ENCODE measurements around the gene LYPD1. TPM values are rescaled to one million over a fixed set of nuclear protein-coding genes. Genes with fewer than 3 reads are reported as not detected.
A peak's percentile ranks its signal among the peaks of the same experiment; 100 is the strongest.

LYPD1 gene
- total and polyA plus RNA-seq, 7 experiments from 2014 or later = not detected

DNA sequence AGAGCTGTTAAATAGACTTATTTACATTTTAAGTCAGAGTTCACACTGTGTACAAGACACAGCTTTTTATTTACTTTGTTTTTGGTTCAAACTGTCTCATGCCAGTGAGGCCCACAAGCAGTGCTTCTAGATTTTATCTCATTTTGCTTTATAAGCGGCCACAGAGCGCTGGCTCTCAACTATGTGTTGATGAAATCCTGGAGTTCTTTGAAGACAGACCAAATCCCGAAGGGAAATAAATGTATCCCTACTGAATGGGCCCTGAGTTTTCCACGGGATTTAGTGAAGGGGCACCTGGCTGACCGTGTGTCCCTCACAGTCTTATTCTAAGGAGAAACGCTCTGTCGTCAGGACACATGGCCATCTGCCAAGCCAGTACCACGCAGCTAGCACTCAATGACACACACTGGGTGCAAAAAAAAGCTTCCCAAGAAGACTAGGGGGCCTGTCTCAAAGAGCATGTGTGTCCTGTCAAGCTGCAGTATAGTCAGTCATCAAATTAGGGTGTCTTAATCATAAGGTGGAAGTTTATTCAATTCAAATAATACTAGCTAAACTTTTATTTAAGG lies 23.4 kb downstream of the LYPD1 start:
- ATAC-seq (no peak), DNase-seq (no peak)
- H3K27ac ChIP-seq (ENCODE audit: low read depth, low read length) = no peak overlapping the region
- H3K27me3 ChIP-seq (ENCODE audit: control insufficient read depth in 2 of 2, insufficient read depth in 2 of 2, low read length in 2 of 2) = no peaks in the 10 kb centered on the region
- no peak overlapping the region for H3K4me3 Mint-ChIP-seq
- no peak overlapping the region for H3K27ac Mint-ChIP-seq
- no peaks in the 10 kb centered on the region for H3K4me1 Mint-ChIP-seq
- H3K9me3 Mint-ChIP-seq = peaks cover 0 to 11% (median 0%) of the 10 kb centered on the region in 11 donors
- H3K27me3 Mint-ChIP-seq = peaks cover 0 to 33% (median 16%) of the 10 kb centered on the region in 5 donors
- no peaks in the 10 kb centered on the region for H3K36me3 Mint-ChIP-seq
- POLR2A ChIA-PET = interaction anchor here (0.7 kb wide), 1 partner anchor 57 kb away, joined by 3 read pairs; no protein-coding TSS in a partner anchor
- no peaks in the 10 kb centered on the region for H3K4me1 ChIP-seq (ENCODE audit: control insufficient read depth in 2 of 2, insufficient read depth in 2 of 2, low read length in 2 of 2)
- H3K4me3 ChIP-seq (ENCODE audit: low read length) = no peak overlapping the region
- no peaks in the 10 kb centered on the region for H3K9me3 ChIP-seq (ENCODE audit: control insufficient read depth in 2 of 3, low read length in 3 of 3)
- CTCF ChIA-PET = no interaction called here
- intact Hi-C loops (cut with micrococcal nuclease) = no loop called here
- no peaks in the 10 kb centered on the region for H3K36me3 ChIP-seq (ENCODE audit: control insufficient read depth in 2 of 3, insufficient read depth in 3 of 3, low read length in 3 of 3)

DNA sequence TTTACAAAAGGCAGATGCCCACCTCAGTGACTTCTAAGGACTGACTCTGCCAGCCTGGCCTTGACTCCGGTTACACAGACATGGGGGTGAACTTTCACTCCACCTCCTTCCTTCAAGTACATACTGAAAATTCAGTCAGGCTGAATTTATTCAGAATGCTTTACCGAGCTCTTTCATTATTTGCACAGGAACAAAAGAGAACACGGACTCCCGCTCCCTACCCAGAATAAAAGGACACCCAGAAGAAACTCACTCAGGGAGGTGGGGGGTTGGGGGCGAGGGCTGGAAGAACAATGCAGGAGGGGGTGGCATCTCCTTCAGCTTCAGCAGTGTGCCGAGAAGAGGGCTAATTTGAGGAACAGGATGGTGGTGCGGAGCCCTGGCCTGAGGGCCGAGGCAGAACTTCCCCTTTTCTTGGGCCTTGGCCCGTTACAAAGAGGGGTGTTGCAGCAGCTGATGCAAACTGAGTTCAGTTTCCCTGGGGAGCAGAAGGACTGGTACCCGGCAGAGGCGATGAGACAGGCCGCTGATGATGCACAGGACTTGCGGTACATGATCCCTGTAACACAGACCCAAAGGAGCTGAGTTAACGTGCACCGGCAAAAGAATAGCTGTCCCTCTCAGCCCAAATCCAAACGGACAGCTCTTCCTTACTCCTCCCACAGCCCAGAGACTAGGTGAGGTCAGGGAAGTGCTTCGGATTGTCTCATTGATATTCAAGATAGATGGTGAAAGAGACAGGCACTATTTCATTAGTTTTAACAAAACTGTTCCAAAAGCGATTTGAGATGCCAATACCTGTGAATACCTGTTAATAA lies 24.1 kb downstream of the LYPD1 start:
- Mint-ChIP-seq H3K27me3 (peaks cover 0 to 33% (median 16%) of the 10 kb centered on the region in 5 donors), H3K27ac (no peak overlapping the region), H3K4me3 (no peak overlapping the region), H3K9me3 (peaks cover 0 to 10% (median 0%) of the 10 kb centered on the region in 11 donors), H3K4me1 (no peaks in the 10 kb centered on the region), H3K36me3 (no peaks in the 10 kb centered on the region)
- Histone ChIP-seq H3K4me1 (ENCODE audit: control insufficient read depth in 2 of 2, insufficient read depth in 2 of 2, low read length in 2 of 2) (no peaks in the 10 kb centered on the region), H3K27me3 (ENCODE audit: control insufficient read depth in 2 of 2, insufficient read depth in 2 of 2, low read length in 2 of 2) (no peaks in the 10 kb centered on the region), H3K4me3 (ENCODE audit: low read length) (no peak overlapping the region), H3K36me3 (ENCODE audit: control insufficient read depth in 2 of 3, insufficient read depth in 3 of 3, low read length in 3 of 3) (no peaks in the 10 kb centered on the region), H3K27ac (ENCODE audit: low read depth, low read length) (no peak overlapping the region), H3K9me3 (ENCODE audit: control insufficient read depth in 2 of 3, low read length in 3 of 3) (no peaks in the 10 kb centered on the region)
- POLR2A ChIA-PET = no interaction called here
- ATAC-seq (peak; percentile 63), DNase-seq (no peak)
- CTCF ChIA-PET = no interaction called here
- intact Hi-C loops (cut with micrococcal nuclease) = no loop called here

DNA sequence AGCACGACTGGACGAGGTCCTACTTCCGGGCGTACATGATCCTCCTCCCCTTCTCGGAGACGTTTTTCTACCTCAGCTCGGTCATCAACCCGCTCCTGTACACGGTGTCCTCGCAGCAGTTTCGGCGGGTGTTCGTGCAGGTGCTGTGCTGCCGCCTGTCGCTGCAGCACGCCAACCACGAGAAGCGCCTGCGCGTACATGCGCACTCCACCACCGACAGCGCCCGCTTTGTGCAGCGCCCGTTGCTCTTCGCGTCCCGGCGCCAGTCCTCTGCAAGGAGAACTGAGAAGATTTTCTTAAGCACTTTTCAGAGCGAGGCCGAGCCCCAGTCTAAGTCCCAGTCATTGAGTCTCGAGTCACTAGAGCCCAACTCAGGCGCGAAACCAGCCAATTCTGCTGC lies 24.8 kb downstream of the LYPD1 start:
- Histone ChIP-seq H3K36me3 (ENCODE audit: control insufficient read depth in 2 of 3, insufficient read depth in 3 of 3, low read length in 3 of 3) (no peaks in the 10 kb centered on the region), H3K4me3 (ENCODE audit: low read length) (no peak overlapping the region), H3K4me1 (ENCODE audit: control insufficient read depth in 2 of 2, insufficient read depth in 2 of 2, low read length in 2 of 2) (no peaks in the 10 kb centered on the region), H3K27me3 (ENCODE audit: control insufficient read depth in 2 of 2, insufficient read depth in 2 of 2, low read length in 2 of 2) (no peaks in the 10 kb centered on the region), H3K9me3 (ENCODE audit: control insufficient read depth in 2 of 3, low read length in 3 of 3) (no peaks in the 10 kb centered on the region), H3K27ac (ENCODE audit: low read depth, low read length) (no peak overlapping the region)
- H3K4me3 Mint-ChIP-seq = peak overlapping the region in 1 of 10 donors; percentile 58
- ATAC-seq (no peak), DNase-seq (no peak)
- no peak overlapping the region for H3K27ac Mint-ChIP-seq
- no peaks in the 10 kb centered on the region for H3K36me3 Mint-ChIP-seq
- CTCF ChIA-PET = no interaction called here
- POLR2A ChIA-PET = no interaction called here
- H3K4me1 Mint-ChIP-seq = no peaks in the 10 kb centered on the region
- H3K9me3 Mint-ChIP-seq = peaks cover 0 to 10% (median 0%) of the 10 kb centered on the region in 11 donors
- peaks cover 0 to 33% (median 16%) of the 10 kb centered on the region in 5 donors for H3K27me3 Mint-ChIP-seq
- intact Hi-C loops (cut with micrococcal nuclease) = no loop called here

DNA sequence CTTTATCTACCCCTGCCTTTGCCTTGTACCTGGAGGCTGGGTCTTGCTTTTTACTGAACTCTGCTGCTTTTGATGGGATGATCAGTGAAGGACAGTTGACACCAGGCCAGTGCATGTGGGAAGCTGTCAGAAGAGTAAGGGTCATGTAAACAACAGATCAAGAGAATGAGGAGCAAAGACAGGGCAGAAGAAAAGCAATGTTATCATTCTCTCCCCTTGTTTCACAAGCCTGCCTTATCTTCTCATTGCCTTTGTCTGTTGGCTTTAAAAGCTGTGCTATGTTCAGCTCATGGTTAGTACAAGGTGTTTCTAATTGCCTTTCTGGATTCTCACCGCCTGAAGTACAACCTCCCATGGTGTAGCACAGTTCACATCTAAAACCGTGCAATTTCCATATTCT lies 27.6 kb downstream of the LYPD1 start:
- Histone ChIP-seq H3K4me3 (ENCODE audit: low read length) (no peak overlapping the region), H3K36me3 (ENCODE audit: control insufficient read depth in 2 of 3, insufficient read depth in 3 of 3, low read length in 3 of 3) (no peaks in the 10 kb centered on the region), H3K4me1 (ENCODE audit: control insufficient read depth in 2 of 2, insufficient read depth in 2 of 2, low read length in 2 of 2) (no peaks in the 10 kb centered on the region), H3K27ac (ENCODE audit: low read depth, low read length) (no peak overlapping the region), H3K27me3 (ENCODE audit: control insufficient read depth in 2 of 2, insufficient read depth in 2 of 2, low read length in 2 of 2) (no peaks in the 10 kb centered on the region), H3K9me3 (ENCODE audit: control insufficient read depth in 2 of 3, low read length in 3 of 3) (no peaks in the 10 kb centered on the region)
- no peak for DNase-seq
- Mint-ChIP-seq H3K9me3 (peaks cover 0 to 5% (median 0%) of the 10 kb centered on the region in 11 donors), H3K36me3 (no peaks in the 10 kb centered on the region), H3K27me3 (peaks cover 0 to 12% (median 5%) of the 10 kb centered on the region in 5 donors), H3K27ac (no peak overlapping the region), H3K4me1 (no peaks in the 10 kb centered on the region), H3K4me3 (no peak overlapping the region)
- ChIA-PET POLR2A (no interaction called here), CTCF (no interaction called here)
- intact Hi-C loops (cut with micrococcal nuclease) = no loop called here
- ATAC-seq = no peak

DNA sequence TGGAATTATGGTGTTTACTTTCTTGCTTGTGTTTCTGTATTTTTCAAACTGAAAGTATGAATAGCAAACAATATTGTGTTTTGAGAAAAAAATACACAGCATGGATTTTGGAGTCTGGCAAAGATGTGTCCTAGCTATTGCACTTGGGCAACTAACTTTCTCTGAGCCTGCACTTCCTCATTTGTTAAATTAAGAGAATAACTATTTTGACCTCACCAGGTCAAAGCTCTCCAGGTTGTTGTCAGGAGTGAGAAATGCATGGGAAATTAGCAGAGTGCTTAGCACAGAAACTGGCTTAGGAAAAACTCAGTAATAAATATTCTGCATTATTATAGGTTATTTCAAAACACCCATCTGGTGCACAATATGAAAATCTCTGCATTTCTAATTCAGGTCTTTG lies 28.2 kb downstream of the LYPD1 start:
- no peaks in the 10 kb centered on the region for H3K36me3 ChIP-seq (ENCODE audit: control insufficient read depth in 2 of 3, insufficient read depth in 3 of 3, low read length in 3 of 3)
- Mint-ChIP-seq H3K27me3 (peaks cover 0 to 11% (median 5%) of the 10 kb centered on the region in 5 donors), H3K36me3 (no peaks in the 10 kb centered on the region), H3K4me1 (no peaks in the 10 kb centered on the region), H3K4me3 (no peak overlapping the region), H3K9me3 (peaks cover 0 to 5% (median 0%) of the 10 kb centered on the region in 11 donors), H3K27ac (no peak overlapping the region)
- H3K4me1 ChIP-seq (ENCODE audit: control insufficient read depth in 2 of 2, insufficient read depth in 2 of 2, low read length in 2 of 2) = no peaks in the 10 kb centered on the region
- ATAC-seq (no peak), DNase-seq (no peak)
- intact Hi-C loops (cut with micrococcal nuclease) = no loop called here
- no peak overlapping the region for H3K4me3 ChIP-seq (ENCODE audit: low read length)
- H3K27ac ChIP-seq (ENCODE audit: low read depth, low read length) = no peak overlapping the region
- H3K9me3 ChIP-seq (ENCODE audit: control insufficient read depth in 2 of 3, low read length in 3 of 3) = no peaks in the 10 kb centered on the region
- CTCF ChIA-PET = no interaction called here
- POLR2A ChIA-PET = no interaction called here
- no peaks in the 10 kb centered on the region for H3K27me3 ChIP-seq (ENCODE audit: control insufficient read depth in 2 of 2, insufficient read depth in 2 of 2, low read length in 2 of 2)

DNA sequence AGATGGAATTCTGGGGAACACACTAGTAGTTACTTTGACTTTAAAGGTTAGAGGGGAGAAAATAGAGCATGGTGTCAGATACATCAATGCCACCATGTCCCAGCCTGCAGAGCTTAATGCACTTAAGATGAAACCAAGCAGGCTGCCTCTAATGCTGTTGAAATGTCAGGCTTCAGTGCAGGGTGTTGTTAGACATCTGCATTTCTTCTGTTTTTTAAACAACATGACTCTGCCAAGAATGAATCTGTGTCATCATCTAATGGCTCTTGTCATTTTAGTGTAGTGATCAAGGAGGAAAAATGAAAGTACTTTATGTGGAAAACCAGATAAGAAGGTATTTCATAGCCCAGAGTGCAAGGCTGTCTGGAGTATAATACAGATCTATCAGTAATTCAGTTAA lies 29.9 kb downstream of the LYPD1 start:
- Histone ChIP-seq H3K9me3 (ENCODE audit: control insufficient read depth in 2 of 3, low read length in 3 of 3) (peaks cover 0 to 3% (median 0%) of the 10 kb centered on the region in 3 experiments), H3K27me3 (ENCODE audit: control insufficient read depth in 2 of 2, insufficient read depth in 2 of 2, low read length in 2 of 2) (no peaks in the 10 kb centered on the region), H3K4me3 (ENCODE audit: low read length) (no peak overlapping the region), H3K27ac (ENCODE audit: low read depth, low read length) (no peak overlapping the region), H3K4me1 (ENCODE audit: control insufficient read depth in 2 of 2, insufficient read depth in 2 of 2, low read length in 2 of 2) (no peaks in the 10 kb centered on the region), H3K36me3 (ENCODE audit: control insufficient read depth in 2 of 3, insufficient read depth in 3 of 3, low read length in 3 of 3) (no peaks in the 10 kb centered on the region)
- H3K27me3 Mint-ChIP-seq = peaks cover 0 to 9% (median 7%) of the 10 kb centered on the region in 5 donors
- H3K36me3 Mint-ChIP-seq = no peaks in the 10 kb centered on the region
- peaks cover 0 to 2% (median 0%) of the 10 kb centered on the region in 7 donors for H3K4me1 Mint-ChIP-seq
- no peak for ATAC-seq
- H3K9me3 Mint-ChIP-seq = peaks cover 0 to 5% (median 0%) of the 10 kb centered on the region in 11 donors
- DNase-seq = no peak
- intact Hi-C loops (cut with micrococcal nuclease) = no loop called here
- POLR2A ChIA-PET = no interaction called here
- no peak overlapping the region for H3K4me3 Mint-ChIP-seq
- CTCF ChIA-PET = no interaction called here
- H3K27ac Mint-ChIP-seq = no peak overlapping the region

All from naive thymus-derived CD4-positive, alpha-beta T cell (primary cell).